NCI-H1694 treated with DMSO at 0.1 percent for 48 hours (cell line): Measurements from ENCODE around the gene OR52E8.

Experiments used
- DNase-seq: peaks from one replicate; lab custom pipeline; 2025; lab: John Stamatoyannopoulos, UW

Gene OR52E8

GRCh38 chr11:5807580-5807979 is 49.9 kb downstream of the OR52E8 start:
- DNase-seq, result no peak
